ENCODE results near the gene ATP8B3. TPM values are rescaled to one million over a fixed set of nuclear protein-coding genes. Genes with fewer than 3 reads are reported as not detected.

Gene ATP8B3
- total and polyA plus RNA-seq, 2 donors (not counting 1 experiment from before 2014, with no cell fraction given): 2.3 to 3.0 TPM

DNA sequence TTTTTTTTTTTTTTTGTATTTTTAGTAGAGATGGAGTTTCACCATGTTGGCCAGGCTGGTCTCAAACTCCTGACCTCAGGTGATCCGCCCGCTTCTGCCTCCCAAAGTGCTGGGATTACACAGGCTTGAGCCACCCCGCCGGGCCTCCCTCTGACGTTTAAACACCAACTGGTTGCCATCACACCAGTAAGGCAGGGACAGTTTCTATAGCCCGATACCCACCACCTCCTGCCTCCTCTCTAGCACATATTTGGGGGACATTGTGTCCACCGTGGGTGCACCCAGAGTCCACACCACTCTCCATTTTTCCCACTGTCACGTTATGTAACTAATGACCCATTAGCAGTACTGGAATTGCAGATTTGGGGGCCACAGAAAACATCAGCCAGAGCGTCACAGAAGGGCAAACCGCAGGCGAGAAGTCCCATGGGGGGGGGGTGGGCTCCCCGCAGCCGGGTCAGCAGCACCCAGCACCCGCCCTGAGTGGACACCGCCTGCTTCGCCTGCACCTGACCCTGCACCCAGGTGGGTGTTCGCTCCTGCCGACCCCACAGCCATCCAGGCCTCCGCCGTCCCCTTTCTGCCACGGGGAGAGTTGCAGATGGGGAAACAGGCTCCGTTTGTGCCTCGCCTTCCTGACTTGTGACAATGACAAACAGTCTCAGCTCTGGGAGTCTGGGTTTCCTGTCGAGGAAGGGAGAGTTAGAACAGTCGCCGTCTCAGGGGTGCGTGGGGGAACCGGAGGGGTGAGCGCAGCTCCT is 55.2 kb downstream of the ATP8B3 start:
- no peak for DNase-seq (ENCODE audit: low read depth in 2 of 2)
- Histone ChIP-seq H3K4me1 (ENCODE audit: control insufficient read depth, extremely low read depth, insufficient read depth, low read length) (no peaks in the 10 kb centered on the region), H3K79me2 (ENCODE audit: control insufficient read depth, insufficient read depth, low read length) (no peaks in the 10 kb centered on the region), H3K27ac (ENCODE audit: insufficient read depth, low read length) (no peak overlapping the region), H3K36me3 (ENCODE audit: control insufficient read depth, insufficient read depth, low read length) (no peaks in the 10 kb centered on the region), H3K9ac (ENCODE audit: insufficient read depth, low read length) (no peak overlapping the region), H3K9me3 (ENCODE audit: control insufficient read depth, insufficient read depth, low read depth, low read length) (no peaks in the 10 kb centered on the region), H2AFZ (ENCODE audit: low read length) (no peak overlapping the region), H4K20me1 (ENCODE audit: control insufficient read depth, extremely low read depth, insufficient read depth, low read length) (no peaks in the 10 kb centered on the region), H3K27me3 (ENCODE audit: control insufficient read depth, insufficient read depth, low read length) (peaks cover 64% of the 10 kb centered on the region), H3K4me2 (ENCODE audit: extremely low read depth, insufficient read depth, low read length) (no peak overlapping the region), H3K4me3 (replicated peaks in 1 of 4; ENCODE audit: control extremely low read depth in 1 of 4, insufficient read depth in 1 of 4, low read depth in 3 of 4, low read length in 4 of 4) (no peak overlapping the region)
- peak; percentile 91 for TF ChIP-seq EZH2 (IDR thresholded peaks at IDR 0.05; ENCODE audit: low read length, missing control alignments)
- no peak for TF ChIP-seq CTCF (conservative IDR thresholded peaks at IDR 0.05 in 1 of 2, IDR thresholded peaks at IDR 0.05 in 1 of 2; ENCODE audit: low read depth in 1 of 2, low read length in 2 of 2)

DNA sequence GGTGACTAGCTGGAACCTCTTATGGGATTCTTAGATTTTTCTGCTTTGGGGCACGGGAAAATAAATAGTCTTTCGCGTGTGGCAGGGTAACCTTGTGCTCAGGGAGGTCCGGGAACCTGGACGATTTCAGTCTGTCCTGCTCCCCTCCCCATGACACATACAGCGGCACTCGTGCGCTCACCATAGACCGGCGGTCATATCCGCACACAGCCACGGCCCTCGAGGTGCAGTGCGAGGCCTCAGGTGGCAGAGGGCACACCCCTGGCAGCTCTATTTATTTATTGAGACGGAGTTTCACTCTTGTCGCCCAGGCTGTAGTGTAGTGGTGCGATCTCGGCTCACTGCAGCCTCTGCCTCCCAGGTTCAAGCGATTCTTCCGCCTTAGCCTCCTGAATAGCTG is 55.8 kb downstream of the ATP8B3 start:
- Histone ChIP-seq H3K9ac (ENCODE audit: insufficient read depth, low read length) (no peak overlapping the region), H3K4me1 (ENCODE audit: control insufficient read depth, extremely low read depth, insufficient read depth, low read length) (no peaks in the 10 kb centered on the region), H4K20me1 (ENCODE audit: control insufficient read depth, extremely low read depth, insufficient read depth, low read length) (no peaks in the 10 kb centered on the region), H2AFZ (ENCODE audit: low read length) (no peak overlapping the region), H3K36me3 (ENCODE audit: control insufficient read depth, insufficient read depth, low read length) (no peaks in the 10 kb centered on the region), H3K9me3 (ENCODE audit: control insufficient read depth, insufficient read depth, low read depth, low read length) (no peaks in the 10 kb centered on the region), H3K27ac (ENCODE audit: insufficient read depth, low read length) (no peak overlapping the region), H3K4me2 (ENCODE audit: extremely low read depth, insufficient read depth, low read length) (no peak overlapping the region), H3K27me3 (ENCODE audit: control insufficient read depth, insufficient read depth, low read length) (peaks cover 66% of the 10 kb centered on the region), H3K79me2 (ENCODE audit: control insufficient read depth, insufficient read depth, low read length) (no peaks in the 10 kb centered on the region), H3K4me3 (replicated peaks in 1 of 4; ENCODE audit: control extremely low read depth in 1 of 4, insufficient read depth in 1 of 4, low read depth in 3 of 4, low read length in 4 of 4) (no peak overlapping the region)
- TF ChIP-seq CTCF (conservative IDR thresholded peaks at IDR 0.05 in 1 of 2, IDR thresholded peaks at IDR 0.05 in 1 of 2; ENCODE audit: low read depth in 1 of 2, low read length in 2 of 2): no peak
- TF ChIP-seq EZH2 (IDR thresholded peaks at IDR 0.05; ENCODE audit: low read length, missing control alignments): peak; percentile 85
- no peak for DNase-seq (ENCODE audit: low read depth in 2 of 2)

GRCh38 chr19:1755467-1756171 is 56.5 kb downstream of the ATP8B3 start:
- no peak overlapping the region for H3K27ac ChIP-seq (ENCODE audit: insufficient read depth, low read length)
- no peak for DNase-seq (ENCODE audit: low read depth in 2 of 2)
- no peak overlapping the region for H2AFZ ChIP-seq (ENCODE audit: low read length)
- no peaks in the 10 kb centered on the region for H3K4me1 ChIP-seq (ENCODE audit: control insufficient read depth, extremely low read depth, insufficient read depth, low read length)
- no peaks in the 10 kb centered on the region for H4K20me1 ChIP-seq (ENCODE audit: control insufficient read depth, extremely low read depth, insufficient read depth, low read length)
- no peaks in the 10 kb centered on the region for H3K36me3 ChIP-seq (ENCODE audit: control insufficient read depth, insufficient read depth, low read length)
- H3K79me2 ChIP-seq (ENCODE audit: control insufficient read depth, insufficient read depth, low read length): no peaks in the 10 kb centered on the region
- no peak overlapping the region for H3K9ac ChIP-seq (ENCODE audit: insufficient read depth, low read length)
- H3K4me2 ChIP-seq (ENCODE audit: extremely low read depth, insufficient read depth, low read length): no peak overlapping the region
- peaks cover 68% of the 10 kb centered on the region for H3K27me3 ChIP-seq (ENCODE audit: control insufficient read depth, insufficient read depth, low read length)
- H3K9me3 ChIP-seq (ENCODE audit: control insufficient read depth, insufficient read depth, low read depth, low read length): no peaks in the 10 kb centered on the region
- TF ChIP-seq CTCF (conservative IDR thresholded peaks at IDR 0.05 in 1 of 2, IDR thresholded peaks at IDR 0.05 in 1 of 2; ENCODE audit: low read depth in 1 of 2, low read length in 2 of 2) (no peak), EZH2 (IDR thresholded peaks at IDR 0.05; ENCODE audit: low read length, missing control alignments) (peak; percentile 4)
- no peak overlapping the region for H3K4me3 ChIP-seq (replicated peaks in 1 of 4; ENCODE audit: control extremely low read depth in 1 of 4, insufficient read depth in 1 of 4, low read depth in 3 of 4, low read length in 4 of 4)

All from fibroblast of lung (primary cell).